ENCODE measurements around the gene KNCN.

The KNCN gene

DNA sequence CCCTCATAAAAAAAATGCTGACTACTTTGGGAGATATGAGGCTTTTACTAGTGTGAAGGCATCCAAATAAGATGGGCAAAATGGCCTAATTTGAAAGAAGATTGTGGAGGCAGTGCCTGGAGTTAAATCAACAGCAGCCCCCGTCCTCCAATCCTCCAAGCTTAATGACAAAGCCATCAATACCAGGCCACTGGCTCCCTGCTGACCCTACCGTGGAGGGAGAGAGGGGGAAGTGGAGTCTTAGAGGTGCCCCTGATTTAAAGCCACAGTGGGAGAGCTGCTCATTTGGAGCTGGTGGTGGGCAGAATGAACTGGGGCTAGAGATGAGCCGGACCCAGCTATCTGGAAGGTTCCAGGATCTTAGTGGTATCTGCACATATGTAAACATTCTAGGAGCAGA, 24.3 kb upstream of the KNCN start:
- no peak overlapping the region for H3K4me2 ChIP-seq (ENCODE audit: low read length)
- no peak overlapping the region for H3K4me3 ChIP-seq (ENCODE audit: low read length)
- no peak overlapping the region for H2AFZ ChIP-seq (ENCODE audit: low read depth, low read length)
- H3K9ac ChIP-seq (ENCODE audit: low read length): no peak overlapping the region
- H4K20me1 ChIP-seq (ENCODE audit: insufficient read depth, low read length): no peaks in the 10 kb centered on the region
- no peaks in the 10 kb centered on the region for H3K36me3 ChIP-seq (replicated peaks; ENCODE audit: low read depth, low read length)
- no peaks in the 10 kb centered on the region for H3K9me3 ChIP-seq (ENCODE audit: insufficient read depth, low read length)
- H3K4me1 ChIP-seq (ENCODE audit: low read length): no peaks in the 10 kb centered on the region
- TF ChIP-seq EZH2phosphoT487 (IDR thresholded peaks at IDR 0.05; ENCODE audit: low read depth): no peak
- TF ChIP-seq, protein P1, sequence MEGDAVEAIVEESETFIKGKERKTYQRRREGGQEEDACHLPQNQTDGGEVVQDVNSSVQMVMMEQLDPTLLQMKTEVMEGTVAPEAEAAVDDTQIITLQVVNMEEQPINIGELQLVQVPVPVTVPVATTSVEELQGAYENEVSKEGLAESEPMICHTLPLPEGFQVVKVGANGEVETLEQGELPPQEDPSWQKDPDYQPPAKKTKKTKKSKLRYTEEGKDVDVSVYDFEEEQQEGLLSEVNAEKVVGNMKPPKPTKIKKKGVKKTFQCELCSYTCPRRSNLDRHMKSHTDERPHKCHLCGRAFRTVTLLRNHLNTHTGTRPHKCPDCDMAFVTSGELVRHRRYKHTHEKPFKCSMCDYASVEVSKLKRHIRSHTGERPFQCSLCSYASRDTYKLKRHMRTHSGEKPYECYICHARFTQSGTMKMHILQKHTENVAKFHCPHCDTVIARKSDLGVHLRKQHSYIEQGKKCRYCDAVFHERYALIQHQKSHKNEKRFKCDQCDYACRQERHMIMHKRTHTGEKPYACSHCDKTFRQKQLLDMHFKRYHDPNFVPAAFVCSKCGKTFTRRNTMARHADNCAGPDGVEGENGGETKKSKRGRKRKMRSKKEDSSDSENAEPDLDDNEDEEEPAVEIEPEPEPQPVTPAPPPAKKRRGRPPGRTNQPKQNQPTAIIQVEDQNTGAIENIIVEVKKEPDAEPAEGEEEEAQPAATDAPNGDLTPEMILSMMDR (IDR thresholded peaks at IDR 0.05; ENCODE audit: low read depth, low read length): no peak
- no peaks in the 10 kb centered on the region for H3K27me3 ChIP-seq (ENCODE audit: low read depth, low read length)
- no peaks in the 10 kb centered on the region for H3K79me2 ChIP-seq (ENCODE audit: low read length)
- no peak overlapping the region for H3K27ac ChIP-seq (ENCODE audit: low read length)

DNA sequence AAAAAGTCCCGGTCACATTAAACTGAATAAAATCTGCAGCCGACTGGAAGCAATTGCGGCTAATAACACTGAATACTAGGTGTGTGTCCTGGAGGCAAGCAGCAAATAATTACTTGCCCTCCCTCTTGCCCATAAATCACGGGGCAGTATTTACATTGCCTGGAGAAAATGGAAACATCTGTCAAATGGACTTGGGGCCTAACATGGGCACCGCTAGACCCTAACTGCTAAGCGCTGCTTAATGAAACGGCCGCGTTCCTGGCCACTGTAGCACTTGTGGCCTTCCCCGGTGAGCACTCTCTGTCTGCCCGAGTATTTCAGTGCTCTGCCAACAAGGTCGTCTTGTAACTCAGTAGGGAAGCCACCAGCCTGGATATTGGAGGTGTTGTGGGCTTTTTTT, 23.9 kb upstream of the KNCN start:
- no peaks in the 10 kb centered on the region for H3K79me2 ChIP-seq (ENCODE audit: low read length)
- no peaks in the 10 kb centered on the region for H3K36me3 ChIP-seq (replicated peaks; ENCODE audit: low read depth, low read length)
- no peak overlapping the region for H3K4me2 ChIP-seq (ENCODE audit: low read length)
- no peaks in the 10 kb centered on the region for H3K27me3 ChIP-seq (ENCODE audit: low read depth, low read length)
- no peak overlapping the region for H3K4me3 ChIP-seq (ENCODE audit: low read length)
- TF ChIP-seq, protein P1 (IDR thresholded peaks at IDR 0.05; ENCODE audit: low read depth, low read length): no peak
- no peak for TF ChIP-seq EZH2phosphoT487 (IDR thresholded peaks at IDR 0.05; ENCODE audit: low read depth)
- no peak overlapping the region for H3K27ac ChIP-seq (ENCODE audit: low read length)
- no peaks in the 10 kb centered on the region for H4K20me1 ChIP-seq (ENCODE audit: insufficient read depth, low read length)
- H3K4me1 ChIP-seq (ENCODE audit: low read length): no peaks in the 10 kb centered on the region
- no peak overlapping the region for H2AFZ ChIP-seq (ENCODE audit: low read depth, low read length)
- no peaks in the 10 kb centered on the region for H3K9me3 ChIP-seq (ENCODE audit: insufficient read depth, low read length)
- H3K9ac ChIP-seq (ENCODE audit: low read length): no peak overlapping the region

DNA sequence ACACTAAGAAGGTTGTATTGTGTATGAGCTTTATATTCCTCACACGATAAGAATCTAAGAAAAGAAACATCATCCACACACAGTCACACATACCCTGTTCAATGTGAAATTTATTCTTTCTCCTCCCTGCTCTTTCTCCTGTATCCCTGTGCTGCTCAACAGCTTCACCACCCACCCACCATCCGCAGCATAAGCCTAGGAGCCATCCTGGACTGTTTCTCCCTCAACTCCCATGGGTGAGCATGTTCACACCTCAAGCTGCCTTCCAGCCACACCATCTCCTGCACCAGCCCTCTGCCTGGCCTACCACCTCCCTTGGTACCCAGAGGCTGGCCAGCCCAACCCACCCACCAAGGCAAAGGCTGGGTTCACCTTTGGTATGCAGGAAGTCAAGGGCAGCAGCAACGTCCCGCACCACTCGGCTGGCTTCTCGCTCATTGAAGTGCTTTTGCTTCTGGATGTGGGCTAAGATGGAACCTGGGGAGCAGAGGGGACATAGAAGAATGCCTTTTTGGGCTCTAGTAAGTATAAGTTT, 20.3 kb upstream of the KNCN start:
- Histone ChIP-seq H3K79me2 (ENCODE audit: low read length) (no peaks in the 10 kb centered on the region), H3K4me2 (ENCODE audit: low read length) (no peak overlapping the region), H3K4me1 (ENCODE audit: low read length) (no peaks in the 10 kb centered on the region), H3K9ac (ENCODE audit: low read length) (no peak overlapping the region), H2AFZ (ENCODE audit: low read depth, low read length) (no peak overlapping the region), H3K27me3 (ENCODE audit: low read depth, low read length) (no peaks in the 10 kb centered on the region), H3K27ac (ENCODE audit: low read length) (no peak overlapping the region), H3K9me3 (ENCODE audit: insufficient read depth, low read length) (no peaks in the 10 kb centered on the region), H3K4me3 (ENCODE audit: low read length) (no peak overlapping the region), H3K36me3 (replicated peaks; ENCODE audit: low read depth, low read length) (no peaks in the 10 kb centered on the region), H4K20me1 (ENCODE audit: insufficient read depth, low read length) (no peaks in the 10 kb centered on the region)
- TF ChIP-seq, protein P1 (IDR thresholded peaks at IDR 0.05; ENCODE audit: low read depth, low read length): no peak
- TF ChIP-seq EZH2phosphoT487 (IDR thresholded peaks at IDR 0.05; ENCODE audit: low read depth): no peak

DNA sequence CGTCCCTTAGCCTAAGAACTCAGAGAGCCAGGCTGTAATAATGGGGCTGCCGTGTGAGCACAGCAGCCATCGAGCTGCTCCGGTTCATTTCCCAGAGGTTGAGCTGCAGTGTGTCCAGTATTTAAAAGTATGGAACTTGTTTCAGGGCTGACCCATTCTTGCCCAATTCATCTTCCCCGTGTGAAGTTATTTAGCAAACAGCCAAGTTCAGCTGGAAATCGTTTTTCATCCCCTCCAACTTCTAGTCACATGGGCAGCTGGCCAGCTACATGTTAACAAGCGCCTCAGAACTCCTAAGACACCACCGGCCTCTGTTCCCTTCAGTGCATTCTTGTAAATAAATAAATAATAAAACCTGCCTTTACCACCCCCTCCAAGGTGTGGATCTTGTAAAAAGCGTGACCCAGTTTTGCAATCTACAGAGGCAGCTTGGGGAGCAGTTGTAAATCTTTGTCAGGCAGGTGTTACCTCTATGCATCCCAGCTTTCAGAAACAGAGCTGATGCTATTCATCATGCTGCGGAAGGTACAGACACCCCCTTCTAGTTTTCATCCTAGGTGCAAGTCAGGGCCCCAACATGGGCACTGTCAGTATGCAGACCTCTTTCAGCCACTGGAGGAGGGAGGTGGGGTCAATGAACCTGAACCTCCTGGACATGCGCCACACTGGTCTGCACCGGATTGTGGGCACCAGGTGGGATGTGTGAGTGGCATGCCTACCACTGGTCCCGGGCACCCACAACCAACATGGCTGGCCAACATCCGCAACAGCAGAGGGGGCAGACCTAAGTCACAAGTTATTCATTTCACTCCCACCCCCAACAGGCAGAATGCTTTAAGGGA, 18.7 kb upstream of the KNCN start:
- Histone ChIP-seq H3K9me3 (ENCODE audit: insufficient read depth, low read length) (no peaks in the 10 kb centered on the region), H3K79me2 (ENCODE audit: low read length) (no peaks in the 10 kb centered on the region), H3K4me2 (ENCODE audit: low read length) (no peak overlapping the region), H3K36me3 (replicated peaks; ENCODE audit: low read depth, low read length) (no peaks in the 10 kb centered on the region), H3K27me3 (ENCODE audit: low read depth, low read length) (no peaks in the 10 kb centered on the region), H2AFZ (ENCODE audit: low read depth, low read length) (no peak overlapping the region), H3K27ac (ENCODE audit: low read length) (no peak overlapping the region), H4K20me1 (ENCODE audit: insufficient read depth, low read length) (no peaks in the 10 kb centered on the region), H3K4me1 (ENCODE audit: low read length) (no peaks in the 10 kb centered on the region), H3K4me3 (ENCODE audit: low read length) (no peak overlapping the region), H3K9ac (ENCODE audit: low read length) (no peak overlapping the region)
- TF ChIP-seq, protein P1 (IDR thresholded peaks at IDR 0.05; ENCODE audit: low read depth, low read length): no peak
- TF ChIP-seq EZH2phosphoT487 (IDR thresholded peaks at IDR 0.05; ENCODE audit: low read depth): no peak
